HCT116 (cell line): Measurements from ENCODE around the gene GPRIN1. TPM values are rescaled to one million over a fixed set of nuclear protein-coding genes. Genes with fewer than 3 reads are reported as not detected.

Experiments used
- ATAC-seq: fragments of 200-7000 bp; cut with Tn5 transposase; 2 replicates; pipeline ENCODE4 v1.9.1; 2020; ENCODE audit warnings: mild to moderate bottlenecking, moderate library complexity
- BruUV-seq: library from RNA; stranded (reverse); fragments of 400-500 nt; replicated peaks from 2 replicates; lab custom pipeline; 2021; lab: Mats Ljungman, UMichigan
- CTCF ChIA-PET: fragments of 300-600 bp; sonication (Branson Sonifier 250); formaldehyde crosslinking; loops from one replicate; lab custom pipeline; 2021; ENCODE audit warnings: antibody characterized with exemption; lab: Charles Lee
- POLR2A ChIA-PET: fragments of 300-600, 350-600 bp; sonication (Branson Sonifier 250); formaldehyde crosslinking; loops from one replicate; lab custom pipeline; 2021; ENCODE audit warnings: antibody characterized with exemption; lab: Charles Lee
- RAD21 ChIA-PET, 2 experiments: fragments of 300-600 bp; sonication (Branson Sonifier 250); formaldehyde crosslinking; loops; one replicate each; lab custom pipeline; 2023; ENCODE audit warnings: low total read pairs in 2 of 2; ENCODE audit not compliant: uncharacterized antibody in 2 of 2, unreplicated experiment in 2 of 2, low non-redundant PET in 1 of 2; lab: Charles Lee
- DNase-seq: peaks from one replicate; pipeline ENCODE4 v3.0.0-alpha.2; 2010; ENCODE audit warnings: low read depth, low spot score
- H2AFZ ChIP-seq: fragments of 200-600 bp; shearing (Covaris generic), sonication (generic); 2 replicates; pipeline ENCODE4 v1.6.1; 2017; ENCODE audit warnings: low read depth, mixed run types, mixed read lengths, antibody characterized with exemption, low read length; ENCODE audit not compliant: poor library complexity, severe bottlenecking
- H3K27ac ChIP-seq: 2 replicates; pipeline ENCODE4 v1.5.1; 2012; ENCODE audit warnings: low read depth, low read length
- H3K27me3 ChIP-seq: fragments of 200-600 bp; sonication (generic); 2 replicates; pipeline ENCODE4 v1.6.1; 2016; ENCODE audit warnings: mixed run types, low read length, mixed read lengths; ENCODE audit not compliant: insufficient read depth
- H3K36me3 ChIP-seq, 2 experiments: fragments of 200-500 bp in 1 of 2; fragments of 200-600 bp in 1 of 2; sonication (Bioruptor generic) in 1 of 2; sonication (generic) in 1 of 2; 2 replicates each; pipeline versions ENCODE4 v1.5.1 to v1.6.1; 2014 to 2016; ENCODE audit warnings: low read length in 2 of 2, inconsistent platforms in 1 of 2, mixed read lengths in 1 of 2, mixed run types in 1 of 2; ENCODE audit not compliant: insufficient read depth in 2 of 2, control insufficient read depth in 1 of 2
- H3K4me1 ChIP-seq, 2 experiments: fragments of 200-600 bp in 1 of 2; sonication (generic) in 1 of 2; 2 replicates each; pipeline versions ENCODE4 v1.5.1 to v1.6.1; 2012 to 2017; ENCODE audit warnings: low read length in 2 of 2, inconsistent platforms in 1 of 2, mild to moderate bottlenecking in 1 of 2, mixed read lengths in 1 of 2, mixed run types in 1 of 2, moderate library complexity in 1 of 2; ENCODE audit not compliant: insufficient read depth in 2 of 2, control insufficient read depth in 1 of 2
- H3K4me2 ChIP-seq: fragments of 200-600 bp; sonication (generic); 2 replicates; pipeline ENCODE4 v1.6.1; 2017; ENCODE audit warnings: mixed run types, low read length, mixed read lengths
- H3K4me3 ChIP-seq, 2 experiments: fragments of 200-600 bp in 1 of 2; sonication (generic) in 1 of 2; replicated peaks in 1 of 2; 2 replicates each; pipeline ENCODE4 v1.5.1; 2011 to 2016; ENCODE audit warnings: low read length in 2 of 2, control low read depth in 1 of 2, low read depth in 1 of 2, mild to moderate bottlenecking in 1 of 2, mixed read lengths in 1 of 2, mixed run types in 1 of 2
- H3K79me2 ChIP-seq: fragments of 200-600 bp; sonication (generic); 2 replicates; pipeline ENCODE4 v1.6.1; 2017; ENCODE audit warnings: mild to moderate bottlenecking, mixed run types, low read length, moderate library complexity, mixed read lengths; ENCODE audit not compliant: insufficient read depth
- H3K9ac ChIP-seq: fragments of 200-600 bp; sonication (generic); 2 replicates; pipeline ENCODE4 v1.6.1; 2016; ENCODE audit warnings: low read length, mixed read lengths
- H3K9me2 ChIP-seq: fragments of 200-600 bp; sonication (generic), shearing (Covaris generic); 2 replicates; pipeline ENCODE4 v1.6.1; 2017; ENCODE audit warnings: mixed run types, mild to moderate bottlenecking, moderate library complexity; ENCODE audit not compliant: insufficient read depth
- H3K9me3 ChIP-seq, 2 experiments: fragments of 200-500 bp in 1 of 2; fragments of 200-600 bp in 1 of 2; sonication (Bioruptor generic) in 1 of 2; sonication (generic) in 1 of 2; 2 replicates each; pipeline ENCODE4 v1.6.1; 2014 to 2017; ENCODE audit warnings: low read length in 2 of 2, mixed read lengths in 2 of 2, inconsistent platforms in 1 of 2, low read depth in 1 of 2, mild to moderate bottlenecking in 1 of 2, mixed run types in 1 of 2, moderate library complexity in 1 of 2; ENCODE audit not compliant: control insufficient read depth in 1 of 2, insufficient read depth in 1 of 2
- H4K20me1 ChIP-seq: fragments of 200-600 bp; sonication (generic), shearing (Covaris generic); 2 replicates; pipeline ENCODE4 v1.6.1; 2017; ENCODE audit warnings: mixed run types, mild to moderate bottlenecking, moderate library complexity; ENCODE audit not compliant: insufficient read depth
- ATF3 ChIP-seq: IDR thresholded peaks from 2 replicates; pipeline ENCODE4 v1.6.1; 2012
- EGR1 ChIP-seq: IDR thresholded peaks from 2 replicates; pipeline ENCODE4 v1.6.1; 2012; ENCODE audit warnings: low read depth
- ELF1 ChIP-seq: IDR thresholded peaks from 2 replicates; pipeline ENCODE4 v1.6.1; 2012; ENCODE audit warnings: low read depth, borderline replicate concordance
- FOSL1 ChIP-seq: IDR thresholded peaks from 2 replicates; pipeline ENCODE4 v1.6.1; 2012; ENCODE audit warnings: low read depth
- POLR2AphosphoS5 ChIP-seq: IDR thresholded peaks from 2 replicates; pipeline ENCODE4 v1.6.1; 2011; ENCODE audit warnings: mild to moderate bottlenecking, low read depth, low read length, moderate library complexity
- RAD21 ChIP-seq: IDR thresholded peaks from 2 replicates; pipeline ENCODE4 v1.6.1; 2012; ENCODE audit warnings: low read depth, mild to moderate bottlenecking
- REST ChIP-seq: IDR thresholded peaks from 2 replicates; pipeline ENCODE4 v1.6.1; 2012; ENCODE audit warnings: low read depth
- YY1 ChIP-seq: IDR thresholded peaks from 2 replicates; pipeline ENCODE4 v1.6.1; 2011; ENCODE audit warnings: low read length, low read depth, moderate library complexity, mild to moderate bottlenecking; ENCODE audit not compliant: insufficient replicate concordance; ENCODE audit errors: extremely low read depth
- ZBTB33 ChIP-seq: IDR thresholded peaks from 2 replicates; pipeline ENCODE4 v1.6.1; 2011; ENCODE audit warnings: mild to moderate bottlenecking, low read length, moderate library complexity; ENCODE audit not compliant: insufficient replicate concordance; ENCODE audit errors: extremely low read depth
- ZNF274 ChIP-seq: fragments of 200-500 bp; sonication (Bioruptor generic); IDR thresholded peaks from 2 replicates; pipeline ENCODE4 v1.6.1; 2014; ENCODE audit warnings: mild to moderate bottlenecking, low read depth, low read length, inconsistent platforms
- intact Hi-C: fragments of 100-400 bp; cut with micrococcal nuclease; formaldehyde crosslinking; loops from 2 replicates; pipeline ENCODE4 v1.10.0; 2022
- total RNA-seq: library from RNA; stranded (reverse); gene quantifications from one replicate; pipeline ENCODE4 v1.2.1, GENCODE V29; 2021; ENCODE audit not compliant: unreplicated experiment

GPRIN1 gene
- total RNA-seq, 1 experiment from 2014 or later: 14.2 TPM

- TF ChIP-seq YY1 (no peak), REST (no peak)
Observed at GRCh38 chr5:176590035-176590717, 19.8 kb downstream of the GPRIN1 start (continued).

- peaks cover 5 to 17% of the 10 kb centered on the region in 2 experiments; a peak in 2 of 4 replicates for H3K9me3 ChIP-seq
- intact Hi-C loops: no loop called here
- no peaks in the 10 kb centered on the region for H3K4me1 ChIP-seq
- DNase-seq (no peak), ATAC-seq (no peak)
- H3K9me2 ChIP-seq: no peaks in the 10 kb centered on the region
- no peak overlapping the region for H3K27ac ChIP-seq
- no peak overlapping the region for H3K4me2 ChIP-seq
- TF ChIP-seq ATF3 (no peak), FOSL1 (no peak), POLR2AphosphoS5 (no peak), RAD21 (no peak), YY1 (no peak), ELF1 (no peak), REST (no peak), EGR1 (no peak), ZNF274 (no peak), ZBTB33 (no peak)
- H3K79me2 ChIP-seq: no peaks in the 10 kb centered on the region
- no peak overlapping the region for H2AFZ ChIP-seq
- ChIA-PET CTCF (no interaction called here), RAD21 (no interaction called here), POLR2A (no interaction called here)
- H3K9ac ChIP-seq: no peak overlapping the region
- no peaks in the 10 kb centered on the region for H4K20me1 ChIP-seq
- BruUV-seq: no TSS peak
- no peak overlapping the region for H3K4me3 ChIP-seq
- H3K36me3 ChIP-seq: peaks cover 0 to 4% of the 10 kb centered on the region in 2 experiments; a peak in 1 of 4 replicates
- H3K27me3 ChIP-seq: no peaks in the 10 kb centered on the region
Observed at GRCh38 chr5:176589039-176589769, 20.8 kb downstream of the GPRIN1 start.
